HepG2 (cell line): ENCODE data around the gene DPH7. TPM values are rescaled to one million over a fixed set of nuclear protein-coding genes. Genes with fewer than 3 reads are reported as not detected.

Experiments used
- ATAC-seq: fragments of 200-7000 bp; cut with Tn5 transposase; 3 replicates; pipeline ENCODE4 v1.9.1; 2020; ENCODE audit warnings: mild to moderate bottlenecking, moderate library complexity
- BruUV-seq: library from RNA; stranded (reverse); fragments of 400-500 nt; replicated peaks from 2 replicates; lab custom pipeline; 2021; lab: Mats Ljungman, UMichigan
- CTCF ChIA-PET: fragments of 300-600 bp; formaldehyde crosslinking; extraction: SDS; loops from one replicate; lab custom pipeline; 2021; ENCODE audit warnings: low total read pairs, inconsistent platforms, low intra/inter-chr PET ratio; lab: Yijun Ruan, JAX
- POLR2A ChIA-PET: fragments of 350-600 bp; sonication (Branson Sonifier 250); formaldehyde crosslinking; loops from one replicate; lab custom pipeline; 2020; ENCODE audit warnings: antibody characterized with exemption, inconsistent platforms; lab: Yijun Ruan, JAX
- DNase-seq: peaks from one replicate; pipeline ENCODE4 v3.0.0-alpha.2; 2015; ENCODE audit warnings: low spot score
- FAIRE-seq: peaks from 3 replicates; lab custom pipeline; 2011; peaks lifted over from hg19 to GRCh38; lab: Jason Lieb, UNC
- H2AFZ ChIP-seq: one replicate; pipeline ENCODE4 v1.6.1; 2011; ENCODE audit warnings: low read length, inconsistent platforms
- H3K27ac ChIP-seq: fragments of 300-600 bp; 3 replicates; pipeline ENCODE4 v1.8.0; 2011; ENCODE audit warnings: mixed run types, mild to moderate bottlenecking, mixed read lengths, low read length, inconsistent platforms; ENCODE audit not compliant: insufficient read depth; ENCODE audit errors: extremely low read length
- H3K27me3 ChIP-seq, 2 experiments: fragments of 200-600 bp in 1 of 2; 2 replicates in 1 of 2; 3 replicates in 1 of 2; pipeline versions ENCODE4 v1.6.0 to v1.8.0; 2011; ENCODE audit warnings: low read length in 2 of 2, mild to moderate bottlenecking in 2 of 2, moderate library complexity in 2 of 2, inconsistent platforms in 1 of 2; ENCODE audit not compliant: insufficient read depth in 2 of 2, control insufficient read depth in 1 of 2
- H3K36me3 ChIP-seq, 2 experiments: fragments of 200-600 bp in 1 of 2; replicated peaks in 1 of 2; 2 replicates in 1 of 2; 3 replicates in 1 of 2; pipeline versions ENCODE4 v1.5.1 to v1.8.0; 2011; ENCODE audit warnings: low read length in 2 of 2, inconsistent platforms in 1 of 2; ENCODE audit not compliant: insufficient read depth in 2 of 2, control insufficient read depth in 1 of 2
- H3K4me1 ChIP-seq: 2 replicates; pipeline ENCODE4 v1.5.1; 2012; ENCODE audit warnings: low read length, inconsistent platforms; ENCODE audit not compliant: insufficient read depth
- H3K4me2 ChIP-seq: 2 replicates; pipeline ENCODE4 v1.6.0; 2011; ENCODE audit warnings: low read depth, low read length, inconsistent platforms
- H3K4me3 ChIP-seq, 3 experiments: fragments of 200-600 bp in 1 of 3; sonication (generic), shearing (Covaris generic) in 1 of 3; replicated peaks in 1 of 3; 2 replicates each; pipeline ENCODE4 v1.5.1; 2011 to 2016; ENCODE audit warnings: low read length in 3 of 3, inconsistent platforms in 2 of 3, low read depth in 2 of 3, mild to moderate bottlenecking in 2 of 3, control low read depth in 1 of 3, mixed read lengths in 1 of 3; ENCODE audit not compliant: insufficient read depth in 1 of 3
- H3K79me2 ChIP-seq: one replicate; pipeline ENCODE4 v1.6.1; 2011; ENCODE audit warnings: low read length, inconsistent platforms; ENCODE audit not compliant: insufficient read depth
- H3K9ac ChIP-seq: 2 replicates; pipeline ENCODE4 v1.6.0; 2011; ENCODE audit warnings: mild to moderate bottlenecking, low read depth, low read length, inconsistent platforms; ENCODE audit not compliant: insufficient read depth
- H3K9me3 ChIP-seq: 2 replicates; pipeline ENCODE4 v1.5.1; 2012; ENCODE audit warnings: mild to moderate bottlenecking, low read length
- H4K20me1 ChIP-seq: 2 replicates; pipeline ENCODE4 v1.6.0; 2011; ENCODE audit warnings: inconsistent platforms, mild to moderate bottlenecking, low read length, moderate library complexity; ENCODE audit not compliant: insufficient read depth
- ADNP ChIP-seq: sonication (generic); formaldehyde crosslinking; IDR thresholded peaks from 2 replicates; pipeline ENCODE4 v1.4.0; 2020; ENCODE audit warnings: missing genetic modification reagents
- GMEB1 ChIP-seq: sonication (generic); formaldehyde crosslinking; IDR thresholded peaks from 2 replicates; pipeline ENCODE4 v1.5.1; 2020; ENCODE audit warnings: missing genetic modification reagents, mild to moderate bottlenecking, borderline replicate concordance
- KDM5B ChIP-seq: sonication (generic); formaldehyde crosslinking; IDR thresholded peaks from 2 replicates; pipeline ENCODE4 v1.4.0; 2020; ENCODE audit warnings: missing genetic modification reagents, mild to moderate bottlenecking, borderline replicate concordance
- NFIC ChIP-seq: IDR thresholded peaks from 2 replicates; pipeline ENCODE4 v1.6.1; 2012; ENCODE audit warnings: mild to moderate bottlenecking, low read length, inconsistent platforms
- RFX1 ChIP-seq: fragments of 450-650 bp; IDR thresholded peaks from 2 replicates; pipeline ENCODE4 v1.6.1; 2017
- SNAPC2 ChIP-seq: sonication (generic); formaldehyde crosslinking; IDR thresholded peaks from 2 replicates; pipeline ENCODE4 v1.8.1; 2022; ENCODE audit warnings: mild to moderate bottlenecking, missing genetic modification reagents
- SRY ChIP-seq: sonication (generic); formaldehyde crosslinking; IDR thresholded peaks from 2 replicates; pipeline ENCODE4 v1.8.0; 2022; ENCODE audit warnings: mild to moderate bottlenecking, missing genetic modification reagents
- THAP9 ChIP-seq: sonication (generic); formaldehyde crosslinking; IDR thresholded peaks from 2 replicates; pipeline ENCODE4; 2020; ENCODE audit warnings: missing genetic modification reagents, mild to moderate bottlenecking, borderline replicate concordance
- ZKSCAN8 ChIP-seq: IDR thresholded peaks from 2 replicates; pipeline ENCODE4 v1.6.1; 2016; ENCODE audit warnings: borderline replicate concordance, missing genetic modification reagents, missing compliant biosample characterization
- ZNF12 ChIP-seq: sonication (generic); formaldehyde crosslinking; IDR thresholded peaks from 2 replicates; pipeline ENCODE4 v1.5.0; 2020; ENCODE audit warnings: missing genetic modification reagents
- ZNF7 ChIP-seq: IDR thresholded peaks from 2 replicates; pipeline ENCODE4 v1.6.1; 2016; ENCODE audit warnings: missing biosample characterization, missing genetic modification reagents
- WGBS: methylation state at CpG from one replicate; pipeline ENCODE4 v1.1.6; 2017; ENCODE audit warnings: low lambda C conversion rate; 5-methylcytosine and 5-hydroxymethylcytosine counted together
- in situ Hi-C: cut with HindIII; loops from 2 replicates; pipeline ENCODE4 v1.10.0; 2017; ENCODE audit warnings: low pct_unique_long_range_greater_than_20kb; ENCODE audit not compliant: extremely low pct_ligation_motif_present
- intact Hi-C: fragments of 100-400 bp; cut with micrococcal nuclease; formaldehyde crosslinking; loops from one replicate; pipeline ENCODE4 v1.10.0; 2022; ENCODE audit not compliant: unreplicated experiment
- polyA plus RNA-seq, 8 experiments: library from polyadenylated mRNA; depleted of rRNA in 3 of 8; stranded (reverse) in 7 of 8; unstranded in 1 of 8; fragments of >200 nt; fragmentation: Illumina TruSeq in 4 of 8; extraction: Trizol in 4 of 8; gene quantifications; 2 replicates each; pipeline versions ENCODE4 v1.2.1 to v1.2.3, GENCODE V29; 2011 to 2016; ENCODE audit warnings: low read depth in 4 of 8, missing spikeins in 1 of 8, mixed read lengths in 1 of 8; ENCODE audit not compliant: insufficient read depth in 1 of 8
- total RNA-seq, 5 experiments: library from RNA; depleted of rRNA; stranded (reverse); fragments of >200 nt; fragmentation: Illumina TruSeq; extraction: Trizol; gene quantifications; 2 replicates each; pipeline ENCODE4 v1.2.3, GENCODE V29; 2016; ENCODE audit warnings: low read depth in 1 of 5
- TF ChIP-seq, protein P1 (sequence below): sonication (generic); formaldehyde crosslinking; IDR thresholded peaks from 2 replicates; pipeline ENCODE4 v1.4.0; 2020; ENCODE audit warnings: missing genetic modification reagents, borderline replicate concordance
- TF ChIP-seq, protein P2 (sequence below): sonication (generic); formaldehyde crosslinking; IDR thresholded peaks from 2 replicates; pipeline ENCODE4 v1.8.1; 2022; ENCODE audit warnings: mild to moderate bottlenecking, missing genetic modification reagents

DPH7 gene
- total and polyA plus RNA-seq, 2 of the 13 experiments (the other 11 are each of a cell fraction or from before 2014, with no cell fraction given), result 27.6 to 31.6 TPM

DNA sequence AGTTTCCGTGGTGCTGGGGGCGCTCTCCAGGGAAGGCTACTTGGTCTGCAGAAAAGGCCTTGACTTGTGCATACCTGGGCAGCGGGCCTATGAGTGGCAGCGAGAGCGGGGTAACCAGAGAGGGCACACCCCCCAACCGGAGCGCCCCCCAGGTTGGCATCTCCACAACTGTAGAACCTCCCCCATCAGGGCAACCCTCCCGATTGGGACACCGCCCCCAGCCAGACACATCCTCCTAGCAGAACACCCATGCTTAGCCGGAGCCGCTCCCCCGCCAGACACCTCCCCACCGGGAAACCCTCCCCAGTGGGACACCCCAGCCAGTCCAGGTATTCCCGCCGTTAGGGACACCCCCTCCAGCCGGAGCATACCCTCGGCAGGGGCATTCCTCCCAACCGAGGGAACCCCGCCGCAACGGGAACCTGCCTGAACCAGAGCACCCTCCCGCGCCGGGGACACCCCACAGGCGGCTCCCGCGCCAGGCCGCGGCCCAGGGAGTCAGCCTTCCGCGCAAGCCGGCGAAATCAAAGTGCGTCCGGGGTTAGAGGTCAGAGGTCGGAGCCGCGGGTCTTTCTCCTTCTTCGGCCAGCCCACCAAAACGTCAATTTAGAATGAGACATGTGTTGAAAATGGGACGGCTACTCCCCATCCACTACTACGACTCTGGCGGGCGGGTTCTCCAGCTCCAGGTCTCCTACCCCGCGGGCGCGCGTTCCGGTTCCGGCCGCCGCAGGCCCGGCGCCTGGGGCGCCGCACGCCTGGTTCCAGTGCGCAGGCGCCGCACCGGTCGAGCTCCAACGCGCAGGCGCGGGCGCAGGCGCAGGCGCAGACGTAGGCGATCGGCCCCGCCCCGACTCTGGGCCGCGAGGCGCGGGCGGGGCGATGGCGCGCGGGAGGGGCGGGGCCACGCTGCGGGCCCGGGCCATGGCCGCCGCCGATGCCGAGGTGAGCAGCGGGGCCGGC is 39.7 kb upstream of the DPH7 start, which contains the start of gene EHMT1:
Gene EHMT1, plus strand, starts transcription at position 901 of the 963 bp plus-strand sequence. Its CDS starts 24 bp downstream, at position 925.
- H3K79me2 ChIP-seq, result peaks cover 53% of the 10 kb centered on the region
- ATAC-seq, result peak; percentile 76
- peaks cover 11% of the 10 kb centered on the region for H4K20me1 ChIP-seq
- ChIA-PET POLR2A (interaction anchor here (0.6 to 2.3 kb wide), 7 partner anchors 10 to 341 kb away, joined by 3 to 25 read pairs (median 5); partner anchors contain the start of genes ARRDC1, TOR4A and ZMYND19), CTCF (no interaction called here)
- peak within 1 kb of the TSS; percentile 94 for H3K9ac ChIP-seq
- no peaks in the 10 kb centered on the region for H3K9me3 ChIP-seq
- no peaks in the 10 kb centered on the region; a peak in 1 of 5 replicates for H3K27me3 ChIP-seq
- peak within 1 kb of the TSS; percentile 90 to 99 (median 96) for H3K4me3 ChIP-seq
- peak within 1 kb of the TSS; percentile 85 for H3K27ac ChIP-seq
- in situ Hi-C loops (no loop called here), intact Hi-C loops (no loop called here)
- no CpG with 5 or more reads among the region's 94 CpGs for WGBS
- peak; percentile 67 for DNase-seq
- peak within 1 kb of the TSS; percentile 90 for H3K4me2 ChIP-seq
- no peak for FAIRE-seq
- TSS peak; percentile 80 for BruUV-seq
- peaks cover 38% of the 10 kb centered on the region for H3K4me1 ChIP-seq
- peaks cover 3 to 13% of the 10 kb centered on the region in 2 experiments; a peak in 4 of 5 replicates for H3K36me3 ChIP-seq
- H2AFZ ChIP-seq, result peak within 1 kb of the TSS; percentile 27
- no peak for TF ChIP-seq ZNF12 (CRISPR knock-in tag)
- peak; percentile 65; the same call in 1 of the 2 replicates for TF ChIP-seq GMEB1 (CRISPR knock-in tag)
- TF ChIP-seq KDM5B, result peak; percentile 49; the same call in 1 of the 2 replicates
- TF ChIP-seq NFIC, result no peak
- no peak for TF ChIP-seq ZKSCAN8 (CRISPR knock-in tag)
- no peak for TF ChIP-seq ADNP (CRISPR knock-in tag)
- TF ChIP-seq, protein P1, sequence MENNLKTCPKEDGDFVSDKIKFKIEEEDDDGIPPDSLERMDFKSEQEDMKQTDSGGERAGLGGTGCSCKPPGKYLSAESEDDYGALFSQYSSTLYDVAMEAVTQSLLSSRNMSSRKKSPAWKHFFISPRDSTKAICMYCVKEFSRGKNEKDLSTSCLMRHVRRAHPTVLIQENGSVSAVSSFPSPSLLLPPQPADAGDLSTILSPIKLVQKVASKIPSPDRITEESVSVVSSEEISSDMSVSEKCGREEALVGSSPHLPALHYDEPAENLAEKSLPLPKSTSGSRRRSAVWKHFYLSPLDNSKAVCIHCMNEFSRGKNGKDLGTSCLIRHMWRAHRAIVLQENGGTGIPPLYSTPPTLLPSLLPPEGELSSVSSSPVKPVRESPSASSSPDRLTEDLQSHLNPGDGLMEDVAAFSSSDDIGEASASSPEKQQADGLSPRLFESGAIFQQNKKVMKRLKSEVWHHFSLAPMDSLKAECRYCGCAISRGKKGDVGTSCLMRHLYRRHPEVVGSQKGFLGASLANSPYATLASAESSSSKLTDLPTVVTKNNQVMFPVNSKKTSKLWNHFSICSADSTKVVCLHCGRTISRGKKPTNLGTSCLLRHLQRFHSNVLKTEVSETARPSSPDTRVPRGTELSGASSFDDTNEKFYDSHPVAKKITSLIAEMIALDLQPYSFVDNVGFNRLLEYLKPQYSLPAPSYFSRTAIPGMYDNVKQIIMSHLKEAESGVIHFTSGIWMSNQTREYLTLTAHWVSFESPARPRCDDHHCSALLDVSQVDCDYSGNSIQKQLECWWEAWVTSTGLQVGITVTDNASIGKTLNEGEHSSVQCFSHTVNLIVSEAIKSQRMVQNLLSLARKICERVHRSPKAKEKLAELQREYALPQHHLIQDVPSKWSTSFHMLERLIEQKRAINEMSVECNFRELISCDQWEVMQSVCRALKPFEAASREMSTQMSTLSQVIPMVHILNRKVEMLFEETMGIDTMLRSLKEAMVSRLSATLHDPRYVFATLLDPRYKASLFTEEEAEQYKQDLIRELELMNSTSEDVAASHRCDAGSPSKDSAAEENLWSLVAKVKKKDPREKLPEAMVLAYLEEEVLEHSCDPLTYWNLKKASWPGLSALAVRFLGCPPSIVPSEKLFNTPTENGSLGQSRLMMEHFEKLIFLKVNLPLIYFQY (CRISPR knock-in tag), result peak; percentile 62; the same call in 1 of the 2 replicates
- TF ChIP-seq, protein P2, sequence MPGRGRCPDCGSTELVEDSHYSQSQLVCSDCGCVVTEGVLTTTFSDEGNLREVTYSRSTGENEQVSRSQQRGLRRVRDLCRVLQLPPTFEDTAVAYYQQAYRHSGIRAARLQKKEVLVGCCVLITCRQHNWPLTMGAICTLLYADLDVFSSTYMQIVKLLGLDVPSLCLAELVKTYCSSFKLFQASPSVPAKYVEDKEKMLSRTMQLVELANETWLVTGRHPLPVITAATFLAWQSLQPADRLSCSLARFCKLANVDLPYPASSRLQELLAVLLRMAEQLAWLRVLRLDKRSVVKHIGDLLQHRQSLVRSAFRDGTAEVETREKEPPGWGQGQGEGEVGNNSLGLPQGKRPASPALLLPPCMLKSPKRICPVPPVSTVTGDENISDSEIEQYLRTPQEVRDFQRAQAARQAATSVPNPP (CRISPR knock-in tag), result peak; percentile 53; the same call in 1 of the 2 replicates
- TF ChIP-seq SRY, result peak; percentile 90
- TF ChIP-seq RFX1, result no peak
- no peak for TF ChIP-seq ZNF7 (CRISPR knock-in tag)
- peak; percentile 73 for TF ChIP-seq THAP9 (CRISPR knock-in tag)
- TF ChIP-seq SNAPC2 (CRISPR knock-in tag), result no peak
